C4-2B (cell line): ENCODE data around the gene KDM6A.

Experiments used
- CTCF ChIP-seq: fragments of 450-650 bp; conservative IDR thresholded peaks from 2 replicates; pipeline ENCODE4 v1.5.1; 2017; ENCODE audit warnings: mild to moderate bottlenecking
- ZFX ChIP-seq: fragments of 450-650 bp; IDR thresholded peaks from 2 replicates; pipeline ENCODE4 v1.6.1; 2017

- no peak for TF ChIP-seq CTCF
- no peak for TF ChIP-seq ZFX
Measured at GRCh38 chrX:44890247-44890646, 17.3 kb downstream of the KDM6A start.
